GM12878 (cell line): ENCODE data around the gene MYO19. TPM values are rescaled to one million over a fixed set of nuclear protein-coding genes. Genes with fewer than 3 reads are reported as not detected.
A peak's percentile ranks its signal among the peaks of the same experiment; 100 is the strongest.
"Not testable (repeated sequence)": the region's sequence is repeated elsewhere in the genome, so short reads cannot be mapped to it uniquely, and the experiment has no call there.

Experiments used
- ATAC-seq: fragments of 200-7000 bp; cut with Tn5 transposase; 3 replicates; pipeline ENCODE4 v1.9.1; 2020; ENCODE audit warnings: mild to moderate bottlenecking, moderate library complexity
- BruUV-seq: library from RNA; stranded (reverse); fragments of 400-500 nt; replicated peaks from 2 replicates; lab custom pipeline; 2021; lab: Mats Ljungman, UMichigan
- CTCF ChIA-PET: fragments of 300-600 bp; sonication (Branson Sonifier 250); formaldehyde crosslinking; extraction: SDS; loops from one replicate; lab custom pipeline; 2021; ENCODE audit warnings: inconsistent platforms; lab: Yijun Ruan, JAX
- POLR2A ChIA-PET: fragments of 350-600 bp; formaldehyde crosslinking; extraction: SDS; loops from one replicate; lab custom pipeline; 2021; ENCODE audit warnings: inconsistent platforms; lab: Charles Lee
- RAD21 ChIA-PET: fragments of 300-600 bp; sonication (Branson Sonifier 250); formaldehyde crosslinking; loops from one replicate; lab custom pipeline; 2023; ENCODE audit warnings: antibody characterized with exemption; ENCODE audit not compliant: unreplicated experiment; lab: Charles Lee
- SMC1A ChIA-PET: fragments of 300-600 bp; sonication (Branson Sonifier 250); formaldehyde crosslinking; loops from one replicate; lab custom pipeline; 2023; ENCODE audit not compliant: unreplicated experiment, uncharacterized antibody; lab: Charles Lee
- DNase-seq: peaks from one replicate; pipeline ENCODE4 v3.0.0-alpha.2; 2011; ENCODE audit warnings: low read depth, low spot score
- FAIRE-seq: peaks from 3 replicates; lab custom pipeline; 2011; peaks lifted over from hg19 to GRCh38; lab: Jason Lieb, UNC
- H2AFZ ChIP-seq: 2 replicates; pipeline ENCODE4 v1.6.0; 2011; ENCODE audit warnings: low read depth, low read length, control low read depth; ENCODE audit not compliant: control insufficient read depth
- H3K27ac ChIP-seq: 2 replicates; pipeline ENCODE4 v1.5.1; 2011; ENCODE audit warnings: control low read depth; ENCODE audit not compliant: control insufficient read depth, insufficient read depth
- H3K27me3 ChIP-seq, 2 experiments: replicated peaks in 1 of 2; 2 replicates each; pipeline versions ENCODE4 v1.6.0 to v1.6.1; 2011; ENCODE audit warnings: low read length in 1 of 2; ENCODE audit not compliant: control insufficient read depth in 2 of 2, insufficient read depth in 2 of 2
- H3K36me3 ChIP-seq, 2 experiments: 2 replicates each; pipeline ENCODE4 v1.5.1; 2011; ENCODE audit warnings: low read length in 1 of 2; ENCODE audit not compliant: control insufficient read depth in 2 of 2, insufficient read depth in 2 of 2
- H3K4me1 ChIP-seq: 2 replicates; pipeline ENCODE4 v1.6.1; 2011; ENCODE audit warnings: mild to moderate bottlenecking, low read length, moderate library complexity, mixed read lengths; ENCODE audit not compliant: control insufficient read depth, insufficient read depth
- H3K4me2 ChIP-seq: 2 replicates; pipeline ENCODE4 v1.6.0; 2011; ENCODE audit warnings: control low read depth; ENCODE audit not compliant: control insufficient read depth, insufficient read depth
- H3K4me3 ChIP-seq: fragments of 200-600 bp; sonication (generic); 2 replicates; pipeline ENCODE4 v1.5.1; 2016
- H3K79me2 ChIP-seq: 2 replicates; pipeline ENCODE4 v1.6.0; 2011; ENCODE audit warnings: low read length; ENCODE audit not compliant: control insufficient read depth, insufficient read depth
- H3K9ac ChIP-seq: 2 replicates; pipeline ENCODE4 v1.8.0; 2011; ENCODE audit warnings: low read length, control low read depth, mixed read lengths; ENCODE audit not compliant: control insufficient read depth, insufficient read depth
- H3K9me3 ChIP-seq: replicated peaks from 3 replicates; pipeline ENCODE4 v1.5.1; 2011; ENCODE audit warnings: mild to moderate bottlenecking, low read length; ENCODE audit not compliant: control insufficient read depth, insufficient read depth
- H4K20me1 ChIP-seq: 2 replicates; pipeline ENCODE4 v1.6.0; 2011; ENCODE audit not compliant: control insufficient read depth, insufficient read depth
- BMI1 ChIP-seq: fragments of 450-650 bp; IDR thresholded peaks from 2 replicates; pipeline ENCODE4 v1.6.1; 2016; ENCODE audit warnings: mild to moderate bottlenecking, moderate library complexity, borderline replicate concordance
- ESRRA ChIP-seq: IDR thresholded peaks from 2 replicates; pipeline ENCODE4 v1.6.1; 2012; ENCODE audit warnings: mild to moderate bottlenecking, low read length, improper control_type of control experiment
- HCFC1 ChIP-seq: fragments of 150-350 bp; IDR thresholded peaks from 2 replicates; pipeline ENCODE4 v1.6.1; 2014; ENCODE audit warnings: low read length
- JUNB ChIP-seq: IDR thresholded peaks from 2 replicates; pipeline ENCODE4 v1.6.1; 2016; ENCODE audit warnings: antibody characterized with exemption, mild to moderate bottlenecking
- MEF2A ChIP-seq: IDR thresholded peaks from 2 replicates; pipeline ENCODE4 v1.6.1; 2011; ENCODE audit warnings: low read depth, mild to moderate bottlenecking, low read length, moderate library complexity; ENCODE audit not compliant: insufficient read depth
- SRF ChIP-seq, 2 experiments: IDR thresholded peaks; 2 replicates each; pipeline ENCODE4 v1.6.1; 2011; ENCODE audit warnings: low read depth in 2 of 2, low read length in 2 of 2, mild to moderate bottlenecking in 1 of 2, moderate library complexity in 1 of 2
- WGBS: methylation state at CpG from one replicate; pipeline ENCODE4 v1.1.6; 2016; ENCODE audit warnings: low lambda C conversion rate; ENCODE audit not compliant: insufficient replicate concordance, insufficient coverage; ENCODE audit errors: missing lambda C conversion rate; 5-methylcytosine and 5-hydroxymethylcytosine counted together
- in situ Hi-C: fragments of 300-500 bp; cut with MboI; formaldehyde crosslinking; loops from 9 replicates; pipeline ENCODE4 v1.14.3; 2018; ENCODE audit warnings: mixed read lengths
- intact Hi-C: fragments of 100-400 bp; cut with micrococcal nuclease; formaldehyde crosslinking; loops from one replicate; pipeline ENCODE4 v1.14.2; 2022; ENCODE audit not compliant: unreplicated experiment
- polyA plus RNA-seq, 11 experiments: library from polyadenylated mRNA; depleted of rRNA in 4 of 11; unstranded in 6 of 11; stranded (reverse) in 5 of 11; fragments of >200 nt; fragmentation: Nextera tagmentation in 4 of 11; fragmentation: Illumina TruSeq in 1 of 11; extraction: Ambion mirVana in 4 of 11; extraction: Trizol in 1 of 11; gene quantifications; 1 replicate in 1 of 11; 2 replicates in 10 of 11; pipeline versions ENCODE4 v1.2.1 to v1.2.3, GENCODE V29; 2011 to 2016; ENCODE audit warnings: inconsistent platforms in 2 of 11, missing spikeins in 2 of 11, low read depth in 1 of 11
- total RNA-seq, 4 experiments: library from RNA; depleted of rRNA in 3 of 4; stranded (reverse); fragments of >200 nt in 3 of 4; fragmentation: Illumina TruSeq in 1 of 4; extraction: Trizol in 1 of 4; gene quantifications; 2 replicates each; pipeline versions ENCODE4 v1.2.1 to v1.2.3, GENCODE V29; 2013 to 2021
- TF ChIP-seq, protein P1 (sequence below): IDR thresholded peaks from 2 replicates; pipeline ENCODE4 v1.6.1; 2011; ENCODE audit warnings: borderline replicate concordance, low read depth, mild to moderate bottlenecking, moderate library complexity, mixed read lengths, low read length; ENCODE audit not compliant: insufficient read depth; ENCODE audit errors: extremely low read length

The MYO19 gene
- total and polyA plus RNA-seq, 10 of the 15 experiments (the other 5 are each of a cell fraction or from before 2014, with no cell fraction given), result 11.4 to 103 (median 67.1) TPM

DNA sequence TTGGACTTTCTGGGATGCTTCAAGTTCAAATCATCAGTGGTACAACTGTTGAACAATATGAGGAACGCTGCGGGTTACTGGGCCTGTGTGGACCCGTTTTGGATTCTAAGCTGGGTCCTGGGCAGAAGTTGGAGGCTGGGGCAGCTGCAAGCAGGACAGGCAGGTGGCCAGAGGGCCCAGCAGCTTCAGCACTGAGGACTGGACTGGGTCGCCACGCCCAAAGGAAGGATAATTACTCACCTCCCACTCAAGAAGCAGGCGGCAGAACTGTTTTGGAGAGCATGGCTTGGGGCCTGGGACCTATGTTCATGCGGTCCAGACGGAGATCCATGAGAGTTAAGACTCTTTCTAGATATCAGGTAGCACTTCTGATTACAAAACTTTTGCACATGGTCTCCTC lies 49.6 kb downstream of the MYO19 start:
- H3K36me3 ChIP-seq, result 0 out of 4 replicates have a peak, but pooled peaks cover 0 to 3% of the 10 kb centered on the region in 2 experiments
- H3K4me2 ChIP-seq, result peak overlapping the region; percentile 91; the same call in 1 of the 2 replicates
- no peak overlapping the region for H3K9ac ChIP-seq
- intact Hi-C loops, result loop anchor here (10.0 kb wide), 1 partner anchor 340 kb away; no protein-coding TSS in a partner anchor
- no peak overlapping the region for H3K27ac ChIP-seq
- peak overlapping the region; percentile 82 for H2AFZ ChIP-seq
- ChIA-PET SMC1A (interaction anchor here (0.9 to 2.3 kb wide), 6 partner anchors 336 to 515 kb away, joined by 3 to 12 read pairs (median 6); no protein-coding TSS in a partner anchor), CTCF (interaction anchor here (0.8 to 2.6 kb wide), 9 partner anchors 49 to 676 kb away, joined by 3 to 18 read pairs (median 6); partner anchors contain the start of genes MYO19, PIGW and TAF15), RAD21 (interaction anchor here (1.2 to 2.6 kb wide), 3 partner anchors 511 to 676 kb away, joined by 3 to 19 read pairs (median 4); partner anchors contain the start of gene TAF15), POLR2A (interaction anchor here (0.6 to 1.8 kb wide), 7 partner anchors 49 to 515 kb away, joined by 3 to 6 read pairs (median 4); partner anchors contain the start of gene PIGW)
- H3K4me1 ChIP-seq, result peaks cover 9% of the 10 kb centered on the region
- FAIRE-seq (no peak), DNase-seq (no peak), ATAC-seq (no peak)
- H3K9me3 ChIP-seq, result no peaks in the 10 kb centered on the region
- TF ChIP-seq, protein P1, sequence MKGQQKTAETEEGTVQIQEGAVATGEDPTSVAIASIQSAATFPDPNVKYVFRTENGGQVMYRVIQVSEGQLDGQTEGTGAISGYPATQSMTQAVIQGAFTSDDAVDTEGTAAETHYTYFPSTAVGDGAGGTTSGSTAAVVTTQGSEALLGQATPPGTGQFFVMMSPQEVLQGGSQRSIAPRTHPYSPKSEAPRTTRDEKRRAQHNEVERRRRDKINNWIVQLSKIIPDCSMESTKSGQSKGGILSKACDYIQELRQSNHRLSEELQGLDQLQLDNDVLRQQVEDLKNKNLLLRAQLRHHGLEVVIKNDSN, result no peak
- TF ChIP-seq SRF (IDR thresholded peaks at IDR 0.05; ENCODE audit: low read depth in 2 of 2, low read length in 2 of 2) (no peak), JUNB (no peak), HCFC1 (no peak), ESRRA (no peak), BMI1 (no peak), MEF2A (no peak)
- H3K4me3 ChIP-seq, result peak overlapping the region; percentile 90; the same call in 1 of the 2 replicates
- 89% methylated on average over 8 of the region's 8 CpGs for WGBS
- no peaks in the 10 kb centered on the region for H4K20me1 ChIP-seq
- H3K79me2 ChIP-seq, result peaks cover 12% of the 10 kb centered on the region
- BruUV-seq, result no TSS peak
- peaks cover 0 to 4% of the 10 kb centered on the region in 2 experiments; a peak in 1 of 4 replicates for H3K27me3 ChIP-seq
- in situ Hi-C loops, result loop anchor here (5.0 to 25.0 kb wide), 2 partner anchors 348 to 513 kb away; no protein-coding TSS in a partner anchor

DNA sequence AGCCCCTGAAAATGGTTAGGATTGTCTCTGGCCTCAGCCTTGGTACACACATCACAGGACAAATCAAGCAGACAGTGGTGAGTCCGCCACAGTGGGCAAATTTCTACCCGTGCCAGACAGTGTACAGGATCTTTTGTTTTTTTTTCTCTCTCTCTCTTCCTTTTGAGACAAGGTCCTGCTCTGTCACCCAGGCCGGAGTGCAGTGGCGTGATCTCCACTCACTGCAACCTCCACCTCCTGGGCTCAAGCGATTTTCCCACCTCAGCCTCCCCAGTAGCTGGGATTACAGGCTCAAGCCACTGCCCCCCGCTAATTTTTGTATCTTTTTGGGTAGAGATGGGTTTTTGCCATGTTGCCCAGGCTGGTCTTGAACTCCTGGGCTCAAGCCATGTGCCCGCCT lies 50.6 kb downstream of the MYO19 start:
- POLR2A ChIA-PET, result interaction anchor here (0.6 kb wide), 1 partner anchor 31 kb away, joined by 3 read pairs; no protein-coding TSS in a partner anchor

More for the DNA sequence above, 50.6 kb downstream of the MYO19 start:
- intact Hi-C loops, result loop anchor here (5.0 to 10.0 kb wide), 2 partner anchors 339 to 527 kb away; no protein-coding TSS in a partner anchor
- not testable (repeated sequence) for H3K27me3 ChIP-seq, H3K4me1 ChIP-seq, H3K9me3 ChIP-seq, BruUV-seq, H3K27ac ChIP-seq, H3K4me2 ChIP-seq, DNase-seq, H2AFZ ChIP-seq, FAIRE-seq, H3K4me3 ChIP-seq, H3K36me3 ChIP-seq, H4K20me1 ChIP-seq, ATAC-seq, H3K9ac ChIP-seq
- ChIA-PET CTCF (interaction anchor here (0.7 to 3.9 kb wide), 11 partner anchors 50 to 720 kb away, joined by 3 to 27 read pairs (median 7); partner anchors contain the start of genes MYO19 and PIGW), RAD21 (interaction anchor here (1.7 to 2.6 kb wide), 3 partner anchors 508 to 515 kb away, joined by 7 to 19 read pairs (median 13); no protein-coding TSS in a partner anchor), SMC1A (interaction anchor here (0.9 to 1.5 kb wide), 3 partner anchors 508 to 515 kb away, joined by 4 to 7 read pairs (median 5); no protein-coding TSS in a partner anchor)
- WGBS, result 79% methylated on average over 7 of the region's 7 CpGs
- in situ Hi-C loops, result loop anchor here (25.0 kb wide), 1 partner anchor 347 kb away; no protein-coding TSS in a partner anchor
- peaks cover 11% of the 10 kb centered on the region for H3K79me2 ChIP-seq
